HEK293T (cell line): ENCODE results near the gene MARCHF9.

ENCODE experiments used
- CTCF ChIA-PET: fragments of 350-600 bp; formaldehyde crosslinking; extraction: SDS; loops from one replicate; lab custom pipeline; 2021; ENCODE audit warnings: antibody characterized with exemption, inconsistent platforms; lab: Yijun Ruan, JAX
- POLR2A ChIA-PET: fragments of 350-600 bp; formaldehyde crosslinking; extraction: SDS; loops from one replicate; lab custom pipeline; 2020; ENCODE audit warnings: antibody characterized with exemption, inconsistent platforms; lab: Yijun Ruan, JAX
- DNase-seq: peaks from one replicate; pipeline ENCODE4 v3.0.0; 2012; ENCODE audit warnings: mixed read lengths; ENCODE audit errors: extremely low spot score
- ARNT ChIP-seq: fragments of 450-650 bp; IDR thresholded peaks from 2 replicates; pipeline ENCODE4 v1.6.1; 2017; ENCODE audit warnings: mild to moderate bottlenecking
- BHLHE40 ChIP-seq: fragments of 450-650 bp; IDR thresholded peaks from 2 replicates; pipeline ENCODE4 v1.6.1; 2016; ENCODE audit warnings: mild to moderate bottlenecking, moderate library complexity, borderline replicate concordance
- CTBP1 ChIP-seq: fragments of 450-650 bp; IDR thresholded peaks from 2 replicates; pipeline ENCODE4 v1.6.1; 2016; ENCODE audit warnings: borderline replicate concordance
- ELF4 ChIP-seq: fragments of 450-650 bp; IDR thresholded peaks from 2 replicates; pipeline ENCODE4 v1.6.1; 2017; ENCODE audit warnings: antibody characterized with exemption
- FOXA1 ChIP-seq: fragments of 450-650 bp; IDR thresholded peaks from 2 replicates; pipeline ENCODE4 v1.6.1; 2016; ENCODE audit warnings: mild to moderate bottlenecking
- FOXK2 ChIP-seq: fragments of 450-650 bp; IDR thresholded peaks from 2 replicates; pipeline ENCODE4 v1.6.1; 2016; ENCODE audit warnings: mild to moderate bottlenecking
- FOXM1 ChIP-seq: fragments of 450-650 bp; IDR thresholded peaks from 2 replicates; pipeline ENCODE4 v1.6.1; 2017; ENCODE audit warnings: mild to moderate bottlenecking, borderline replicate concordance
- HDGF ChIP-seq: fragments of 450-650 bp; IDR thresholded peaks from 2 replicates; pipeline ENCODE4 v1.6.1; 2017; ENCODE audit warnings: antibody characterized with exemption, borderline replicate concordance
- L3MBTL2 ChIP-seq: fragments of 450-650 bp; conservative IDR thresholded peaks from 2 replicates; pipeline ENCODE4 v1.6.1; 2016; ENCODE audit warnings: mild to moderate bottlenecking
- LEF1 ChIP-seq: fragments of 450-650 bp; IDR thresholded peaks from 2 replicates; pipeline ENCODE4 v1.6.1; 2017; ENCODE audit warnings: mild to moderate bottlenecking, borderline replicate concordance
- NFRKB ChIP-seq: fragments of 450-650 bp; IDR thresholded peaks from 2 replicates; pipeline ENCODE4 v1.6.1; 2016; ENCODE audit warnings: mild to moderate bottlenecking, moderate library complexity
- PKNOX1 ChIP-seq: fragments of 450-650 bp; IDR thresholded peaks from 2 replicates; pipeline ENCODE4 v1.6.1; 2016
- SP1 ChIP-seq: fragments of 450-650 bp; IDR thresholded peaks from 2 replicates; pipeline ENCODE4 v1.6.1; 2017
- SUZ12 ChIP-seq: fragments of 450-650 bp; IDR thresholded peaks from 2 replicates; pipeline ENCODE4 v1.6.1; 2016; ENCODE audit warnings: mild to moderate bottlenecking
- TARDBP ChIP-seq: fragments of 450-650 bp; IDR thresholded peaks from 2 replicates; pipeline ENCODE4 v1.6.1; 2016
- ZNF384 ChIP-seq: fragments of 450-650 bp; IDR thresholded peaks from 2 replicates; pipeline ENCODE4 v1.6.1; 2016

The MARCHF9 gene

GRCh38 chr12:57724936-57725740, 29.8 kb upstream of the MARCHF9 start:
- ChIA-PET CTCF (interaction anchor here (0.7 to 1.7 kb wide), 5 partner anchors 11 to 18 kb away, joined by 3 to 25 read pairs (median 5); no protein-coding TSS in a partner anchor), POLR2A (interaction anchor here (0.7 to 2.9 kb wide), 5 partner anchors 11 to 26 kb away, joined by 3 to 29 read pairs (median 11); partner anchors contain the start of genes CDK4 and TSPAN31)
- DNase-seq = no peak
- TF ChIP-seq PKNOX1 = no peak
- no peak for TF ChIP-seq SP1
- no peak for TF ChIP-seq NFRKB
- TF ChIP-seq ARNT = no peak
- no peak for TF ChIP-seq L3MBTL2
- no peak for TF ChIP-seq CTBP1
- no peak for TF ChIP-seq FOXM1
- no peak for TF ChIP-seq LEF1
- no peak for TF ChIP-seq ZNF384
- no peak for TF ChIP-seq BHLHE40
- no peak for TF ChIP-seq FOXK2
- TF ChIP-seq HDGF = no peak
- no peak for TF ChIP-seq TARDBP
- no peak for TF ChIP-seq SUZ12
- TF ChIP-seq FOXA1 = no peak

GRCh38 chr12:57725851-57726150, 29.1 kb upstream of the MARCHF9 start:
- TF ChIP-seq L3MBTL2 (peak; percentile 80; the same call in 1 of the 2 replicates), BHLHE40 (no peak), FOXM1 (no peak), ZNF384 (no peak)
- no peak for DNase-seq
- CTCF ChIA-PET = interaction anchor here (0.5 to 1.7 kb wide), 11 partner anchors 10 to 142 kb away, joined by 3 to 25 read pairs (median 4); no protein-coding TSS in a partner anchor
- POLR2A ChIA-PET = interaction anchor here (0.6 to 2.9 kb wide), 10 partner anchors 8 to 206 kb away, joined by 3 to 29 read pairs (median 3); partner anchors contain the start of genes ARHGEF25, CDK4, DDIT3 and TSPAN31

GRCh38 chr12:57726151-57726883, 28.6 kb upstream of the MARCHF9 start:
- TF ChIP-seq L3MBTL2 (peak; percentile 34; the same call in 1 of the 2 replicates), BHLHE40 (no peak)
- DNase-seq = peak; percentile 92
- ChIA-PET POLR2A (interaction anchor here (0.5 to 2.9 kb wide), 12 partner anchors 8 to 206 kb away, joined by 3 to 29 read pairs (median 3); partner anchors contain the start of genes ARHGEF25, CDK4, DDIT3 and EEF1AKMT3), CTCF (interaction anchor here (0.5 to 1.7 kb wide), 13 partner anchors 9 to 143 kb away, joined by 3 to 25 read pairs (median 4); partner anchors contain the start of gene PIP4K2C)

- no peak for DNase-seq
- TF ChIP-seq FOXM1 = no peak
- no peak for TF ChIP-seq NFRKB
- TF ChIP-seq PKNOX1 = no peak
- TF ChIP-seq FOXA1 = no peak
- no peak for TF ChIP-seq LEF1
- no peak for TF ChIP-seq HDGF
- CTCF ChIA-PET = interaction anchor here (0.9 to 1.7 kb wide), 5 partner anchors 9 to 137 kb away, joined by 3 to 25 read pairs (median 4); partner anchors contain the start of gene PIP4K2C
- POLR2A ChIA-PET = interaction anchor here (1.4 to 2.9 kb wide), 5 partner anchors 9 to 45 kb away, joined by 3 to 29 read pairs (median 11); partner anchors contain the start of genes CDK4, EEF1AKMT3, METTL1 and TSPAN31
These were observed 27.8 kb upstream of the MARCHF9 start for GRCh38 chr12:57726884-57727757.

GRCh38 chr12:57727758-57728395, 27.0 kb upstream of the MARCHF9 start:
- ChIA-PET CTCF (no interaction called here), POLR2A (interaction anchor here (2.4 to 2.9 kb wide), 3 partner anchors 8 to 24 kb away, joined by 11 to 29 read pairs (median 23); partner anchors contain the start of genes CDK4 and TSPAN31)
- DNase-seq = no peak
- TF ChIP-seq FOXM1 = no peak
- TF ChIP-seq CTBP1 = no peak
- TF ChIP-seq FOXK2 = no peak
- TF ChIP-seq ZNF384 = no peak
- TF ChIP-seq LEF1 = no peak
- no peak for TF ChIP-seq PKNOX1
- TF ChIP-seq ELF4 = no peak
- no peak for TF ChIP-seq NFRKB
- no peak for TF ChIP-seq TARDBP
- TF ChIP-seq BHLHE40 = no peak
- TF ChIP-seq SP1 = no peak
- no peak for TF ChIP-seq FOXA1
- TF ChIP-seq L3MBTL2 = no peak
- TF ChIP-seq ARNT = no peak
- TF ChIP-seq HDGF = no peak
- no peak for TF ChIP-seq SUZ12
